Aorta (tissue), 5 donors: ENCODE results near the gene CACYBP. TPM values are rescaled to one million over a fixed set of nuclear protein-coding genes. Genes with fewer than 3 reads are reported as not detected.

Source experiments
- ATAC-seq: fragments of 200-7000 bp; cut with Tn5 transposase; one replicate; pipeline ENCODE4 v1.9.1; 2022; ENCODE audit warnings: moderate library complexity; ENCODE audit not compliant: low FRiP score
- DNase-seq, 2 donors: peaks; one replicate each; pipeline ENCODE4 v3.0.0-alpha.2; 2020
- H3K27ac ChIP-seq, 2 donors: one replicate each; pipeline ENCODE4 v1.5.1; 2013; ENCODE audit warnings: low read length in 2 of 2, mild to moderate bottlenecking in 2 of 2, moderate library complexity in 2 of 2, control low read depth in 1 of 2, inconsistent platforms in 1 of 2, low read depth in 1 of 2
- H3K27me3 ChIP-seq, 2 donors: one replicate each; pipeline ENCODE4 v1.6.1; 2013; ENCODE audit warnings: control low read depth in 1 of 2, low read length in 1 of 2, mild to moderate bottlenecking in 1 of 2, moderate library complexity in 1 of 2; ENCODE audit not compliant: insufficient read depth in 2 of 2, control insufficient read depth in 1 of 2
- H3K36me3 ChIP-seq, 2 donors: one replicate each; pipeline ENCODE4 v1.6.1; 2013; ENCODE audit warnings: control low read depth in 1 of 2, low read length in 1 of 2, mild to moderate bottlenecking in 1 of 2; ENCODE audit not compliant: insufficient read depth in 2 of 2, control insufficient read depth in 1 of 2
- H3K4me1 ChIP-seq, 2 donors: one replicate each; pipeline ENCODE4 v1.6.1; 2013; ENCODE audit warnings: low read length in 2 of 2, control low read depth in 1 of 2, mild to moderate bottlenecking in 1 of 2, moderate library complexity in 1 of 2; ENCODE audit not compliant: insufficient read depth in 2 of 2, control insufficient read depth in 1 of 2
- H3K4me3 ChIP-seq, 2 donors: one replicate each; pipeline ENCODE4 v1.5.1; 2013; ENCODE audit warnings: low read length in 2 of 2, control low read depth in 1 of 2, mild to moderate bottlenecking in 1 of 2
- H3K9me3 ChIP-seq: one replicate; pipeline ENCODE4 v1.6.1; 2013; ENCODE audit warnings: mild to moderate bottlenecking, low read length; ENCODE audit not compliant: control insufficient read depth
- WGBS, 2 donors: extraction: QIAGEN DNeasy Blood & Tissue Kit; methylation state at CpG; one replicate each; pipeline ENCODE4 v1.1.7; 2013; 5-methylcytosine and 5-hydroxymethylcytosine counted together
- intact Hi-C, 2 donors: fragments of 100-400 bp; cut with DNase I; formaldehyde crosslinking; loops; one replicate each; pipeline versions ENCODE4 v1.14.2 to v1.15.0; 2022
- polyA plus RNA-seq, 2 donors: library from polyadenylated mRNA; stranded (reverse); fragments of 200-250 nt; gene quantifications; one replicate each; pipeline ENCODE4 v1.2.3, GENCODE V29; 2013
- total RNA-seq, 2 donors: library from RNA; stranded (reverse); fragmentation: NEBNext Ultra II Directional; extraction: Animal tissue kit (Norgen Biotek cat#: 25700); gene quantifications; one replicate each; pipeline ENCODE4 v1.2.1, GENCODE V29; 2021
- donor health status: healthy with polysubstance abuse.
- donor health status: Bipolar disorder and iron deficiency.
- donor health status: DM: no; HTN: no; CAD: no.
- donor health status: DM: no; HTN: no; CAD: no.
- donor health status: DM: yes; HTN: yes; CAD: no.

Gene CACYBP
- total and polyA plus RNA-seq, 4 donors, result 43.5 to 76.5 (median 62.2) TPM

- Histone ChIP-seq H3K9me3 (no peaks in the 10 kb centered on the region), H3K27me3 (no peaks in the 10 kb centered on the region), H3K4me1 (no peaks in the 10 kb centered on the region), H3K36me3 (peaks cover under 1 to 2% of the 10 kb centered on the region in 2 donors), H3K27ac (no peak overlapping the region), H3K4me3 (no peak overlapping the region)
- intact Hi-C loops, result no loop called here
- ATAC-seq, result no peak
- DNase-seq, result no peak
- 95% methylated on average over 3 of the region's 3 CpGs for WGBS, 2 donors
Observed at GRCh38 chr1:174988986-174989385, 10.8 kb upstream of the CACYBP start.

- DNase-seq (no peak), ATAC-seq (peak; percentile 43)
- Histone ChIP-seq H3K4me1 (no peaks in the 10 kb centered on the region), H3K9me3 (no peaks in the 10 kb centered on the region), H3K27me3 (no peaks in the 10 kb centered on the region), H3K27ac (peak overlapping the region in 1 of 2 donors; percentile 6), H3K4me3 (no peak overlapping the region), H3K36me3 (peaks cover 2 to 4% of the 10 kb centered on the region in 2 donors)
- intact Hi-C loops, result loop anchor here in 1 of 2 donors (10.0 kb wide), 1 partner anchor 195 kb away; no protein-coding TSS in a partner anchor
- 72 to 75% methylated on average over 5 of the region's 5 CpGs for WGBS, 2 donors
Observed at GRCh38 chr1:174989536-174990220, 10.1 kb upstream of the CACYBP start.

- no peak overlapping the region for H3K27ac ChIP-seq
Observed at GRCh38 chr1:174990382-174990999, 9.3 kb upstream of the CACYBP start.

GRCh38 chr1:174991473-174991872, 8.3 kb upstream of the CACYBP start:
- Histone ChIP-seq H3K4me1 (no peaks in the 10 kb centered on the region), H3K4me3 (no peak overlapping the region), H3K9me3 (no peaks in the 10 kb centered on the region), H3K27me3 (no peaks in the 10 kb centered on the region), H3K27ac (no peak overlapping the region), H3K36me3 (peaks cover 2 to 4% of the 10 kb centered on the region in 2 donors)
- intact Hi-C loops, result loop anchor here in 1 of 2 donors (10.0 kb wide), 1 partner anchor 197 kb away; no protein-coding TSS in a partner anchor
- no peak for ATAC-seq
- no peak for DNase-seq
- WGBS, 2 donors, result 72 to 90% methylated on average over 1 of the region's 1 CpG

More at GRCh38 chr1:174990382-174990999, 9.3 kb upstream of the CACYBP start:
- DNase-seq (no peak), ATAC-seq (peak; percentile 89)
- Histone ChIP-seq H3K4me1 (no peaks in the 10 kb centered on the region), H3K36me3 (peaks cover 2 to 4% of the 10 kb centered on the region in 2 donors), H3K27me3 (no peaks in the 10 kb centered on the region), H3K9me3 (no peaks in the 10 kb centered on the region), H3K4me3 (peak overlapping the region in 1 of 2 donors; percentile 21)
- intact Hi-C loops, result loop anchor here in 1 of 2 donors (10.0 kb wide), 1 partner anchor 196 kb away; no protein-coding TSS in a partner anchor
- 69% methylated on average over 6 of the region's 6 CpGs for WGBS, 2 donors

GRCh38 chr1:174995121-174995520, 4.6 kb upstream of the CACYBP start:
- ATAC-seq (no peak), DNase-seq (no peak)
- Histone ChIP-seq H3K4me1 (no peaks in the 10 kb centered on the region), H3K4me3 (no peak overlapping the region), H3K36me3 (peaks cover 2 to 4% of the 10 kb centered on the region in 2 donors), H3K27me3 (no peaks in the 10 kb centered on the region), H3K27ac (no peak overlapping the region), H3K9me3 (no peaks in the 10 kb centered on the region)
- WGBS, 2 donors, result 76 to 85% methylated on average over 3 of the region's 3 CpGs
- intact Hi-C loops, result loop anchor here in 1 of 2 donors (10.0 kb wide), 1 partner anchor 200 kb away; no protein-coding TSS in a partner anchor

- no peaks in the 10 kb centered on the region for H3K9me3 ChIP-seq
- DNase-seq (no peak), ATAC-seq (no peak)
- H3K27ac ChIP-seq, result no peak overlapping the region
- no peaks in the 10 kb centered on the region for H3K27me3 ChIP-seq
- H3K4me3 ChIP-seq, result no peak overlapping the region
- intact Hi-C loops, result loop anchor here in 1 of 2 donors (10.0 kb wide), 1 partner anchor 201 kb away; no protein-coding TSS in a partner anchor
- H3K36me3 ChIP-seq, result peaks cover 2 to 4% of the 10 kb centered on the region in 2 donors
- WGBS, 2 donors, result 94 to 95% methylated on average over 1 of the region's 1 CpG
- no peaks in the 10 kb centered on the region for H3K4me1 ChIP-seq
Observed at GRCh38 chr1:174995916-174996315, 3.8 kb upstream of the CACYBP start.

- Histone ChIP-seq H3K27ac (no peak overlapping the region), H3K4me1 (no peaks in the 10 kb centered on the region), H3K27me3 (no peaks in the 10 kb centered on the region), H3K4me3 (no peak overlapping the region), H3K9me3 (no peaks in the 10 kb centered on the region), H3K36me3 (peaks cover 2 to 4% of the 10 kb centered on the region in 2 donors)
- intact Hi-C loops, result loop anchor here in 1 of 2 donors (10.0 kb wide), 1 partner anchor 202 kb away; no protein-coding TSS in a partner anchor
- ATAC-seq, result no peak
- WGBS, 2 donors, result 0 to 3% methylated on average over 1 of the region's 1 CpG
- no peak for DNase-seq
Observed at GRCh38 chr1:174996476-174996875, 3.3 kb upstream of the CACYBP start.

- WGBS, 2 donors, result 93 to 95% methylated on average over 3 of the region's 3 CpGs
- H3K4me1 ChIP-seq, result no peaks in the 10 kb centered on the region
- H3K4me3 ChIP-seq, result no peak overlapping the region
- intact Hi-C loops, result loop anchor here in 1 of 2 donors (10.0 kb wide), 1 partner anchor 202 kb away; no protein-coding TSS in a partner anchor
- no peaks in the 10 kb centered on the region for H3K27me3 ChIP-seq
- ATAC-seq (no peak), DNase-seq (no peak)
- H3K36me3 ChIP-seq, result peaks cover 2 to 4% of the 10 kb centered on the region in 2 donors
- H3K27ac ChIP-seq, result no peak overlapping the region
- H3K9me3 ChIP-seq, result no peaks in the 10 kb centered on the region
Observed at GRCh38 chr1:174997041-174997440, 2.7 kb upstream of the CACYBP start.
